Coronary artery (tissue), 2 donors: ENCODE measurements around the gene ZNF865.
A peak's percentile ranks its signal among the peaks of the same experiment; 100 is the strongest.

ENCODE experiments used
- DNase-seq: peaks from one replicate; pipeline ENCODE4 v3.0.0-alpha.2; 2017; ENCODE audit warnings: low spot score
- H3K27ac ChIP-seq, 2 donors: fragments of 200-600 bp; sonication (generic); one replicate each; pipeline ENCODE4 v1.5.1; 2016 to 2019
- H3K4me3 ChIP-seq: fragments of 200-600 bp; sonication (generic); 2 replicates; pipeline ENCODE4 v1.5.1; 2016; ENCODE audit warnings: mild to moderate bottlenecking, moderate library complexity
- CTCF ChIP-seq: fragments of 200-600 bp; sonication (generic); IDR thresholded peaks from one replicate; pipeline ENCODE4 v1.5.1; 2019; ENCODE audit warnings: antibody characterized with exemption

ZNF865 gene

GRCh38 chr19:55603115-55603514, 2.3 kb upstream of the ZNF865 start:
- H3K27ac ChIP-seq, result no peak overlapping the region
- TF ChIP-seq CTCF, result no peak
- DNase-seq, result no peak
- no peak overlapping the region for H3K4me3 ChIP-seq

DNA sequence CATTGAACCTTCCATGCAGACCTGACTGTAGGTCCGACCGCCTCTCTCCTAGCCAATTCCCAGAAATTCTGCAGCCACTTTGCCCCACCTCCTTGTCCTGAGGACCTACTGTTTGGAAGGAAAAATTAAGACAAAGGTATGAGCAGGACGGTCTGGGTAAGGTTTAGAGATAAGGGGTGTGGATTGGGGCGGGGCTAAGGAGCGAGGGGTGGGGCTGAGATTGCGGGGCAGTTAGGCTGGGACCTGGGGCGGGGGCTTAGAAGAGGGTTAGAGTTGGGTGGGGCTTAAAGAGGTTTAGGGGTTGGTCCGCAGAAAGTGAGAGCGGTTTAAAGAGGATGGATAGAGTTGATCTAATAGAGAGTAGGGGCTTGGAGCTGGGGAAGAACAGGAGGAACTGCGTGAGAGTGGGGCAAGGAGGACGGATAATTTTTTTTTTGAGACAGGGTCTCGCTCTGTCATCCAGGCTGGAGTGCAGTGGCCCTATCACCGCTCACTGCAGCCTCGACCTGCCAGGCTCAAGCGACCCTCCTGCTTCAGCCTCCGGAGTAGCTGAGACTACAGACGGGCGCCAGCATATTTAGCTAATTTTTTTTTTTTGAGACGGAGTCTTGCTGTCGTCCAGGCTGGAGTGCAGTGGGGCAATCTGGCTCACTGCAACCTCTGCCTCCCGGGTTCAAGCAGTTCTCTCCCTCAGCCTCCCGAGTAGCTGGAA, 1.7 kb upstream of the ZNF865 start:
- no peak for DNase-seq
- no peak overlapping the region for H3K4me3 ChIP-seq
- no peak for TF ChIP-seq CTCF
- peak overlapping the region in 1 of 2 donors; percentile 99 for H3K27ac ChIP-seq

DNA sequence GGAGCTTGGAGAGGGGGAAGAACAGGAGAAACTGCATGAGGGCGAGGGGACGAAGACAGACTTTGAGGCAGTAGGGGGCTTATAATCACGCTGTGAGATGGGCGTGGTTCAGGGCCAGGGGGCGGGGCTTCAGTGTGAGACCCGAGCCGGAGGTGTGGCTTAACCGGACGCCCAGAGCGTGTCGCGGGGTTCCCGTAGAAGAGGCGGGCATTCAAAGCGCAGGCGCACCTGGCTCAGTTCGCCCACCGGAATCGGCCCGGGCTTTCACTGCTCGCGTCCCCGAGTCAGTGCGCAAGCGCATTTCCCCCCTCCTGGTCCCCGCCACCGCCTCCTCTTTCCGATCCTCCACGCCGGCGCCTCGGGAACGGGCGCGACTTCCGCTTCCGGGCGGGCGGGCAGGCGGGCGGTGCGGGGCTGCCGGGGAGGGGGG, 225 bp upstream of the ZNF865 start:
- H3K4me3 ChIP-seq, result peak overlapping the region; percentile 97
- peak; percentile 97 for DNase-seq
- no peak for TF ChIP-seq CTCF
- peak overlapping the region; percentile 91 to 99 for H3K27ac ChIP-seq

- H3K4me3 ChIP-seq, result peak overlapping the region; percentile 97
- no peak for TF ChIP-seq CTCF
Measured at GRCh38 chr19:55606471-55606787, 982 bp downstream of the ZNF865 start.

DNA sequence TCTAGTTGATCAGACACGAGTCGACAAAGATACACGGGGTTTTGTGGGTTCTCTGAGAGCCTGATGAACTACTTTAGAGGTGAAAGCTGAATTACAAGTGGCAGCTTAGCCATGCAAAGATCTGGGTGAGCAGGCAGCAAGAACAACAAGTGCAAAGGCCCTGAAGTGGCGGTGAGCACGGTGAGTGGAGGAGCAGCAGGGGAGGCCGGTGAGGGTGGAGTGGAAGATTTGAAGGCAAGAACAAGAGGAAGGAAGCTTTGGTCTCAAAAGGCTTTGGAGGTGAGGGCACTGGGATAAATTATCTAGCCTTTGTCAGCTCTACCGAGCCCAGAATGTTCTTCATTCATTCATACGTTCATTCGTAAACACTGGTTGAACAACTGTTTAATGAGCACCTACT, 1.4 kb downstream of the ZNF865 start:
- Histone ChIP-seq H3K27ac (peak overlapping the region; percentile 91 to 99), H3K4me3 (peak overlapping the region; percentile 97)
- DNase-seq, result no peak
- TF ChIP-seq CTCF, result no peak

More at GRCh38 chr19:55606471-55606787, 982 bp downstream of the ZNF865 start:
- DNase-seq, result no peak
- H3K27ac ChIP-seq, result peak overlapping the region; percentile 91 to 99

DNA sequence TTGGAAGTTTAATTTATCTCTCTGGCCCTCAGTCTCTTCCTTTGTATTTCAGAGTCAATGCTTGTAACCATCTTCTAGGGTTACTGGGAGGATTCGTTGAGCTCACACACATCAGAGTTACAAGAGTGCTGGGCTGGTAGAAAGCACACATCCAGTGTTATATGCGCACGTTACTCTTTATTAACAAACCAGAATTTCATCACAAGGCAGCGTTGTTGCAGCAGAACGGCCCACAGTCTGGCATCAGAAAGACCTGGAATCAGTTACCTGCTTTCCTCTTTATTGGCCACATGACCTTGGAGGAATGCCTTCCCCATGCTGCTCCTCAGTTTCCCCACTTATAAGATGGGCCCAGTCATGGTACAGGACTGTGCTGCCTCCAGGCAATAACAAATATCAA, 3.9 kb downstream of the ZNF865 start:
- Histone ChIP-seq H3K27ac (no peak overlapping the region), H3K4me3 (no peak overlapping the region)
- no peak for DNase-seq
- no peak for TF ChIP-seq CTCF

DNA sequence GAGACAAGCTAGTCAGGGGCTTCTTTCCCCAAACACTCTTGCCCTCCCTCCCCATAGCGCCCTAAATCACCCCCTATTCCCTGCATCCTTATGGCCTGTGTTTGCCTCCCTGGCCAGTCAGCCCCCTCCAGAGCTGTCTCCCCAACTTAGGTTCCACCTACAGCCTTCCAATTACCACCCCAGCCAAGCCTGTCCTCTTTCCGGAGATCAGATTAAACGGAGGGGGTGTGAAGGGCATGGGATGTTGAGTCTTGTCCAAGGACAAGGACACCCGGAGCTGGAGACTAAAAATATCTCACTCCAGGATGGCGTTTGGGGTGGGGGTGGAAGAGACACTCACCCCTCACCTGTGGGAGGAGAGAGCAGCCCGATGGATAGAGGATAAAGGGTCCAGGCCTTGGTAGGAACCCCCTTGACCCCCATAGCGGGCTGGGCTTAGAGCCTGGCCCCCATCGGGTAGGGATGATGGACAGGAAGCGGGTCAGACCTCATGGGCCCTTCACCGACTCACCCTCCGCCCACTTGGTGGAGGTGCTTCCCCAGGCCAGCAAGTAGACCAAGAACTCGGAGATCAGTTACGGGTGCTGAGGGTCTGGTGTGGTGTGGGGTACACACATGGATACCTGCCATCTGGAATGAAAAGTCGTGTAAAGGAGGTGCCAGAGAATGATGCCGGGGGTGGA, 6.0 kb downstream of the ZNF865 start:
- no peak overlapping the region for H3K27ac ChIP-seq
- no peak for DNase-seq
- no peak overlapping the region for H3K4me3 ChIP-seq
- TF ChIP-seq CTCF, result no peak
